Activated CD8-positive, alpha-beta T cell treated with anti-CD3 and anti-CD28 coated beads for 36 hours (primary cell): ENCODE measurements around the gene CCDC12. TPM values are rescaled to one million over a fixed set of nuclear protein-coding genes. Genes with fewer than 3 reads are reported as not detected.

ENCODE experiments used
- ATAC-seq: fragments of 200-7000 bp; cut with Tn5 transposase; one replicate; pipeline ENCODE4 v1.10.0; 2021; ENCODE audit warnings: mild to moderate bottlenecking, moderate library complexity
- CTCF ChIA-PET: fragments of 350-600 bp; sonication (Branson Sonifier 250); formaldehyde crosslinking; loops from one replicate; lab custom pipeline; 2021; ENCODE audit warnings: antibody characterized with exemption; lab: Charles Lee
- POLR2A ChIA-PET: fragments of 350-600 bp; sonication (Branson Sonifier 250); formaldehyde crosslinking; loops from one replicate; lab custom pipeline; 2021; ENCODE audit warnings: antibody characterized with exemption; lab: Charles Lee
- DNase-seq: peaks from one replicate; pipeline ENCODE4 v3.0.0-alpha.2; 2020
- H3K27ac Mint-ChIP-seq: one replicate; pipeline ENCODE4 v1.8.0; 2021; ENCODE audit warnings: mild to moderate bottlenecking, mixed read lengths
- H3K27me3 Mint-ChIP-seq: one replicate; pipeline ENCODE4 v1.8.0; 2021; ENCODE audit warnings: mixed read lengths
- H3K36me3 Mint-ChIP-seq: one replicate; pipeline ENCODE4 v1.8.0; 2021; ENCODE audit warnings: low read depth, mixed read lengths
- H3K4me1 Mint-ChIP-seq: one replicate; pipeline ENCODE4 v1.8.0; 2021; ENCODE audit warnings: low read depth, mixed read lengths
- H3K4me3 Mint-ChIP-seq: one replicate; pipeline ENCODE4 v1.8.0; 2021; ENCODE audit warnings: mild to moderate bottlenecking, moderate library complexity, mixed read lengths
- H3K9me3 Mint-ChIP-seq: one replicate; pipeline ENCODE4 v1.8.0; 2021; ENCODE audit warnings: mixed read lengths
- intact Hi-C: fragments of 100-400 bp; cut with micrococcal nuclease; formaldehyde crosslinking; loops from one replicate; pipeline ENCODE4 v1.10.0; 2022
- total RNA-seq, 2 experiments: library from RNA; stranded (reverse); gene quantifications; one replicate each; pipeline ENCODE4 v1.2.3, GENCODE V29; 2021
- TF ChIP-seq, protein P1 (sequence below): fragments of 200-600 bp; IDR thresholded peaks from one replicate; pipeline ENCODE4 v1.8.0; 2022; ENCODE audit warnings: antibody characterized with exemption, mild to moderate bottlenecking

Gene CCDC12
- total RNA-seq, 2 experiments from 2014 or later = 51.2 to 51.6 TPM

DNA sequence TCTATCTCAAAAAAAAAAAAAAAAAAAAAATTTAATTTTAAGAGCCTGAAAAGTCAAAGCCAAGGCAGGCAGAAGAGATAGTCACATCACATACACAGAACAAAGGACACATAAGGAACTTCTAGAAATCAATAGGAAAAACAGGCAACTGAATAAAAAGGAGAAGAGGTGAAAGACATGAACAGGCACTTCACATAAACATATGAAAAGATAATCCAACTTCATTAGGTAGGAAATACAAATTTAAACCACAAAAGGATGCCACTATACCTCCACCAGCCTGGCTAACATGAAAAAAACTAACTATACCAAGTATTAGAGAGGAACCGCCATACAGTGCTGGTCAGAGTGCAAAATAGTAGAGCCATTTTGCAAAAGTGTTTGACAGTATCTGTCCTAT is 14.1 kb downstream of the CCDC12 start:
- no peak for ATAC-seq
- Mint-ChIP-seq H3K4me3 (no peak overlapping the region), H3K36me3 (peaks cover 48% of the 10 kb centered on the region), H3K9me3 (no peaks in the 10 kb centered on the region), H3K4me1 (peaks cover 79% of the 10 kb centered on the region), H3K27me3 (no peaks in the 10 kb centered on the region), H3K27ac (no peak overlapping the region)
- CTCF ChIA-PET = no interaction called here
- TF ChIP-seq, protein P1, sequence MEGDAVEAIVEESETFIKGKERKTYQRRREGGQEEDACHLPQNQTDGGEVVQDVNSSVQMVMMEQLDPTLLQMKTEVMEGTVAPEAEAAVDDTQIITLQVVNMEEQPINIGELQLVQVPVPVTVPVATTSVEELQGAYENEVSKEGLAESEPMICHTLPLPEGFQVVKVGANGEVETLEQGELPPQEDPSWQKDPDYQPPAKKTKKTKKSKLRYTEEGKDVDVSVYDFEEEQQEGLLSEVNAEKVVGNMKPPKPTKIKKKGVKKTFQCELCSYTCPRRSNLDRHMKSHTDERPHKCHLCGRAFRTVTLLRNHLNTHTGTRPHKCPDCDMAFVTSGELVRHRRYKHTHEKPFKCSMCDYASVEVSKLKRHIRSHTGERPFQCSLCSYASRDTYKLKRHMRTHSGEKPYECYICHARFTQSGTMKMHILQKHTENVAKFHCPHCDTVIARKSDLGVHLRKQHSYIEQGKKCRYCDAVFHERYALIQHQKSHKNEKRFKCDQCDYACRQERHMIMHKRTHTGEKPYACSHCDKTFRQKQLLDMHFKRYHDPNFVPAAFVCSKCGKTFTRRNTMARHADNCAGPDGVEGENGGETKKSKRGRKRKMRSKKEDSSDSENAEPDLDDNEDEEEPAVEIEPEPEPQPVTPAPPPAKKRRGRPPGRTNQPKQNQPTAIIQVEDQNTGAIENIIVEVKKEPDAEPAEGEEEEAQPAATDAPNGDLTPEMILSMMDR = no peak
- intact Hi-C loops = no loop called here
- no peak for DNase-seq
- POLR2A ChIA-PET = interaction anchor here (1.0 kb wide), 1 partner anchor 14 kb away, joined by 3 read pairs; the partner anchor contains the start of gene CCDC12

DNA sequence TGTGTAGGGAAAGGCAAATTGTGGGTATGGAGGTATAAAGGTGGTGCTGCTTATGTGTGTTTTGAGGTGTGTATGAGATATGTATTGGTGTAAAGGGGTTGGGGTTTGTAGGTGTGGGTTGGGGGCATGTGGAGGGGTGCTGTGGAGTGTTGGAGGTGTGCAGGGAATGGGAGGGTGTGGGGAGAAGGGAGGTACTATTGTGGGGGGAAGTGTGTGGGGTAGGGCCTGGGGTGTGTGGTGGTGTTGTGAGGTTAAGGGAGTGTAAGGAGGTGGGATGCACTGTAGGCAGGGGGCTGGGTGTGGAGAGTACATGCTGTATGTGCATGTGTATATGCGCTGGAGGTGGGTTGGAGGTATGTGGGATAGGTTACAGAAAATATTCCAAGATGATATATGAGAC is 15.7 kb downstream of the CCDC12 start:
- Mint-ChIP-seq H3K4me1 (peaks cover 77% of the 10 kb centered on the region), H3K27ac (peak overlapping the region; percentile 96), H3K36me3 (peaks cover 46% of the 10 kb centered on the region), H3K4me3 (no peak overlapping the region), H3K27me3 (no peaks in the 10 kb centered on the region), H3K9me3 (no peaks in the 10 kb centered on the region)
- TF ChIP-seq, protein P1 = no peak
- intact Hi-C loops = no loop called here
- CTCF ChIA-PET = interaction anchor here (1.0 kb wide), 1 partner anchor 59 kb away, joined by 3 read pairs; no protein-coding TSS in a partner anchor
- POLR2A ChIA-PET = interaction anchor here (0.8 kb wide), 1 partner anchor 19 kb away, joined by 3 read pairs; no protein-coding TSS in a partner anchor
- DNase-seq (no peak), ATAC-seq (no peak)

DNA sequence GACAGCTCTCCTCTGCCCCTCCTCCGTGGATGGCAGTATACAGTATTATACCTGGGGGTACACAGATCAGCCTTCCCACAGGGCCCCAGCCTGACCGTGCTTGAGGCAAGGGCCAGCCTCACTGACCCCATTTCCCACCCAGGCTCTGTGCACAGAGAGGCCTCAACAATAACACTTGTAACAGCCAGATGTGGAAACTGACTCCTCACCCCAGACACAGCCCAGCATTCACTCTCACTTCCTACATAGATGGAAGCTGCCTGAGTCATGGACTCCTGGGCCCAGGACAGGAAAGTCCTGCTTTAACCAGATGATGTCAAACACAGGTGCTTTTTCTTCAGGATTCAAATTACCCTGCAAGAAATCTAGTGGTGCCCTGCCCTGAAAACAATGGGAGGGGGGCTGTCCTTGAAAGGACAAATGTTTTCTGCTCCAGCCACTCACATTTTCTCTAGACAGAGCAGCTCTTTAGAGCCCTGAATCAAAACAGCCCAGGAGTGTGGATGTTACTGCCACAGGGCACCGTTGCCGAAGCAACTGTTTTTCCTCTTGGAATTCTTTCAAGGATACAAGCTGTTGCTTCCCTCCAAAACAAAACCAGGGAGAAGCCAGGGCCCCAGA is 16.4 kb downstream of the CCDC12 start:
- TF ChIP-seq, protein P1 = no peak
- DNase-seq (peak; percentile 28), ATAC-seq (no peak)
- Mint-ChIP-seq H3K27ac (peak overlapping the region; percentile 96), H3K4me3 (peak overlapping the region; percentile 46), H3K27me3 (no peaks in the 10 kb centered on the region), H3K9me3 (no peaks in the 10 kb centered on the region), H3K4me1 (peaks cover 77% of the 10 kb centered on the region), H3K36me3 (peaks cover 42% of the 10 kb centered on the region)
- ChIA-PET CTCF (interaction anchor here (1.0 to 2.0 kb wide), 3 partner anchors 13 to 61 kb away, joined by 3 to 8 read pairs (median 3); no protein-coding TSS in a partner anchor), POLR2A (interaction anchor here (0.7 to 4.3 kb wide), 9 partner anchors 9 to 203 kb away, joined by 3 to 33 read pairs (median 5); partner anchors contain the start of genes NBEAL2 and SETD2)
- intact Hi-C loops = no loop called here

DNA sequence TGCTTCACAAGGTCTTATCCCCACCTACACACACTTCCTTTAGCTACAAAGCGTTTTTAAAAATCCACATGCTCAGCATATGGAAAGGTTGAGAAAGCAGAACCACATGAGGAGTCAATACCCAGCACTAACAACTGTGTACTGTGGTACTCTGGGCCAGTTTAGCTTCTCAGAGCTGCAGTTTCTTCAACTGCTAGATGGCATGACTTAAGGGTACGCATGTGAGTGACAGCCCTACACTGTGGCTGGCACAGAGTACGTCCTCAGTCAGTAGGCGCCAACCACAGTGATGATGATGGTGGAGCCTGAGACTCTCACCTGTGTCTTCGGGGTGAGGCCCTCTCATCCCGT is 17.4 kb downstream of the CCDC12 start:
- no peaks in the 10 kb centered on the region for H3K9me3 Mint-ChIP-seq
- ChIA-PET POLR2A (interaction anchor here (0.7 to 4.3 kb wide), 12 partner anchors 10 to 204 kb away, joined by 3 to 33 read pairs (median 5); partner anchors contain the start of genes CCDC12, NBEAL2 and SETD2), CTCF (interaction anchor here (0.9 to 2.7 kb wide), 10 partner anchors 12 to 113 kb away, joined by 3 to 8 read pairs (median 4); no protein-coding TSS in a partner anchor)
- peaks cover 43% of the 10 kb centered on the region for H3K36me3 Mint-ChIP-seq
- peak overlapping the region; percentile 46 for H3K4me3 Mint-ChIP-seq
- no peaks in the 10 kb centered on the region for H3K27me3 Mint-ChIP-seq
- DNase-seq = peak; percentile 82
- H3K27ac Mint-ChIP-seq = peak overlapping the region; percentile 96
- peaks cover 83% of the 10 kb centered on the region for H3K4me1 Mint-ChIP-seq
- TF ChIP-seq, protein P1 = no peak
- intact Hi-C loops = no loop called here
- ATAC-seq = peak; percentile 86
